ACHN (cell line): Measurements from ENCODE around the gene UTS2R.
"Not testable (repeated sequence)": the region's sequence is repeated elsewhere in the genome, so short reads cannot be mapped to it uniquely, and the experiment has no call there.

ENCODE experiments used
- DNase-seq: peaks from one replicate; pipeline ENCODE4 v3.0.0-alpha.2; 2015
- in situ Hi-C: cut with HindIII; loops from 2 replicates; pipeline ENCODE4 v1.10.0; 2017; ENCODE audit warnings: low sequenced_read_pairs, low pct_ligation_motif_present, low pct_unique_long_range_greater_than_20kb

UTS2R gene

DNA sequence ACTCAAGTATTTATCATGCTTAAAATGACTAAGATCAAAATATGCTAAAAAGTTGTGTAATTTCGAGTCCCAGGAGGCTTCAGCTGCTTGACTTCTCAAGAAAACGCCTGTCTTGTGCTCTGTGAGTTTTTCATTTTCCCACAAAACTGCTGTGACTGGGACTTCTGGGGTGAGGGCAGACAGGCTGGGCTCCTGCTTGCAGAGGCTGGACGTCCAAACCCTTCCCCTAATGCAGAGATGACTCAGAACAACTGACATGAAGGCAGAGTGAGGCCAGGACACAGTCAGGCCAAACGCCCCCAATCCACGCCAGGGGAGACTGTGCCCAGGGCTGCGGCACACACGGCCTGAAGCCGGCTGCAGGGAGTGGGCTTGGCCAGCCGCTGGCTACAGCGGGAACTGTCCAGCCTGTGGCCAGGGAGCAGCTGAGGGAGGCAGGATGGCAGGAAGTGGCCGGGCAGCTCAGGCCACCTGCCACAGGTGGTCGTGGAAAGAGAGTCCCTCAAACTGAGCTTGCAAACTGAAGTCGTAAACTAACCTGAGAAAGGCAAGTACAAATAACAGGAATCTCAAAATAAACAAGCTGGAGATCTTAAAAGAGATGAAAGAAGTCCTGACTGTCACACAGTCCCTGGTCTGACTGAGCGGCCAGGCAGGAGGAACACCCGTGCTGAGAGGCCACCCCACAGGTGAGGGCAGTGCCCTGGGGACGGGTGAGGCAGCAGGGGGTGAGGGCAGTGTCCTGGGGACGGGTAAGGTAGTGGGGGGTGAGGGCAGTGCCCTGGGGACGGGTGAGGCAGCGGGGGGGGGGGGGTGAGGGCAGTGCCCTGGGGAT is 25.3 kb downstream of the UTS2R start:
- in situ Hi-C loops = no loop called here
- no peak for DNase-seq

DNA sequence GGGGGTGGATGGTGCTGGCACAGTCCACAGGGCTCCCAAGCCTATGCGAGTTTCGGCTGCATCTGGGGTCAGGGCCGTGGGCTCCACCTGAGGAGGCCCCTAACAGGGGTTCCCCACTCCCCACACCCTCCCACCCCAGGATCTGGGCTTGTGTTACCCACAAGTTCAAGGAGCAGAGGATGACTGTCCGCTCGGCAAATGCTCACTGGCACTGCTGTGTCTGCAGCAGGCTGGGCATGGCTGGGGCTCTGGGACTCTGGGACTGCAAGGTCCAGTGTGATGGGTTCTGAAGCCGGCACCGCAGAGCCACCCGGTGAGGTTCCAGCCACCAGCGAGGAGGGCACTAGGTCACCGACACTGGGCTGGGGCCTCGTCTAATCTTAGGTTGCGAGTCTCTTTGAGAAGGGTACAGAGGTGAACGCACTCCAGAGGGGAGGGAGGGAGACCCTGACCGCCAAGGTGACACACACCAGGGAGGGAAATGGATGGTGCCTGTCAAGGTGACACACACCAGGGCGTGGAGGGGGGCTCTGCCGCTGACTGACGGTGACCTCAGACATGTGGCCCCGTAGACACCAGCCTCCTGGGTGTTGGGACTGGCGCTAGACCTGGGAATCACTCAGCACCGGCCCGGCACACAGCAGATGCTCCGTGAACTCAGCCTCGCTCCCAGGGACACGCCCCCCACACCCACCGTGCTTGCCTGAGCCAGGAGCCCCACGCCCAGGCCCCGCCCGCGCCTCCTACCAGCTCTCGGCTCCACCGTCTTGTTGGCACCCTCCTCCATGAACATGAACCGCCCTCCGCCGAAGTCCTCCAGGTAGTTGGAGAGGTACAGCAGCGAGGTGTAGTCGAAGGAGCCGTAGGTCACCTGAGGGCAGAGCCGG is 26.1 kb downstream of the UTS2R start:
- DNase-seq = no peak
- in situ Hi-C loops = no loop called here

DNA sequence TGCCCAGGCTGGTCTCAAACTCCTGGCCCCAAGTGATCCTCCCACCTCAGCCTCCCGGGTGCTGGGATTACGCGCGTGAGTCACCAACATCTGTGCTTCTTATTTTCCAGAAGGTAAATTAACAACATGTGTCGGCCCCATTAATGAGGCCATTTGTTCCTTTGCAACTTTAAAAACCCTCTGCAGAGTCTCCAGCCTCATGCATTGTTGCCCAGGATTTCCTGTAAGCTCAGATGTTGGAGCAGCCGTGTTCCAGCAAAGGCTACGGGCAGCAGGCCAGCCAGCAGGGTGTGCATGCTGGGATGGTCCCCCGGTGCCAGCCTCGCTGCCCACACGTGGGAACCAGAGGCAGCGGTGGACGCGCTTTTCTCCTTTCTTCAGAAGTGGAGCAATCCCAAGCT is 27.5 kb downstream of the UTS2R start:
- no peak for DNase-seq
- in situ Hi-C loops = no loop called here

DNA sequence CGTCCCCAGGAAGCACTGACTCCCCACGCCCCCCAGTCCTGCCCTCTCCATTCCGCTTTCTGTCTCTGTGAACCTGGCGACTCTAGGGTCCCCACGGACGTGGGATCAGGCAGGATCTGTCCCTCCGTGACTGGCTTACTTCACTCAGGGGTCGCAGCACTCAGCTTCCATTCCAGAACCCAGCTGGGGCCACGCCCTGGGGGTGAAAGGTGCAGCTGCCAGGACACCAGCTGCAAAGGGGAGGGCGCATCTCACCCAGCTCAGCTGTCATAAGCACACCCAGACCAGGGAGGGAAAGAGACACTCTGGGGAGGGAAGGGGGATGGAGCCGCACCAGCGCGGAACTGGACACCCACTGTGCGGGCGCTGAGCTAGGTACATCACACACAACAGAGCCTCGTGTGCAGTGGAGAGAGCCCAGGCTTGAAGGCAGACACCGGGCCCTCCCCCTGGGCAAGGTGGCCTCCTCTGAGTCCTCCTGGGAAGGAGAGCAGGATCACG is 28.1 kb downstream of the UTS2R start:
- no peak for DNase-seq
- in situ Hi-C loops = no loop called here

DNA sequence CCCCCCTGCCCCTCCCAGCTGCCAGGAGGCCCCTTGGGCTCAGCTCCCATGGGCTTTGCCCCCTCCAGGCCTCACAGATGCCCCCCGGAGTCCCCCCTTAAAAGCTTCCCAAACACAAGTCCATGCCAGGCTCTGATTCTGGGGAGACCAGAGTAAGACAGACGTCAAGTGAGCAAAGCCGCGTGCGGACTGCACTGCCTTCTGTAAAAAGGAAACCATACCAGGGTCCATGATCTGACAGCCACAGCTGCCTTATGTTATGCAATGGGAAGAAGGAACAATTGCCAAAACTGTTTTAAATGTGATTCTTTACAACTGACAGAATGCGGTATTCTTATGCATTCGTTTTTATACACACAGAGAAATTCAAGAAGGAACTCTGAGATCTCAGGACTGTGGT is 28.6 kb downstream of the UTS2R start:
- in situ Hi-C loops = no loop called here
- no peak for DNase-seq

DNA sequence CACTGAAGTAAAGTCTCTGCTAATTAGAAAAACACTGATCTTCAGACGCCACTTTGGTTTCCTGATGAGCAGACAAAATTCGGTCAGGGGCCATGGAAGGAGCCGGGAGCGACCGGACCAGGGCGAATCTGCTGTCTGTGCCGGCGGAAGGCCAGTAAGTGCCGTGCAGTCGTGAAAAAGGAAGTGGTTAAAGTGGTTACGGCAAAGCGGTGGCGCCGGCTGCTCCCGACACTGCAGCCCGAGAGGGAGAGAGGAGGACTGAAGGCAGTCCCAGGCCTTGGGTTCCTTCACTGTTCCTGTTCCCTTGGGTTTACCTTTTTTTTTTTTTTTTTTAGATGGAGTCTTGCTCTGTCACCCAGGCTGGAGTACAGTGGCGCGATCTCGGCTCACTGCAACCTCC is 29.3 kb downstream of the UTS2R start:
- in situ Hi-C loops = no loop called here
- no peak for DNase-seq

DNA sequence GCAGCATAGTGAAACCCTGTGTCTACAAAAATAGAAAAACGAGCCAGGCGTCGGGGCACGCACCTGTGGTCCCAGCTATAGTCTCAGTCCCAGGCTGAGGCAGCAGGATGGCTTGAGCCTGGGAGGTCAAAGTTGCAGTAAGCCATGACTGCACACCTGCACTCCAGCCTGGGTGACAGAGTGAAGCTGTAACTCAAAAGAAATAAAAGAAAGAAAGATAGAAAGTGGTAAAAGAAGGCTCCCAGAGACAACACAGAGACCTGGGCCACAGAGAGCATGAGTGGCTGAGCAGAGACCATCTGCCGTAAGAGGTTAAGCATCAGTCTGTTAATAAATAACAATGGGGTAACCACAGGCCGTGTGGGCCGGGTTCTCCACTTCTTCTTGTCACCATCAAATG is 31.3 kb downstream of the UTS2R start:
- DNase-seq = peak; percentile 84
- in situ Hi-C loops = no loop called here

DNA sequence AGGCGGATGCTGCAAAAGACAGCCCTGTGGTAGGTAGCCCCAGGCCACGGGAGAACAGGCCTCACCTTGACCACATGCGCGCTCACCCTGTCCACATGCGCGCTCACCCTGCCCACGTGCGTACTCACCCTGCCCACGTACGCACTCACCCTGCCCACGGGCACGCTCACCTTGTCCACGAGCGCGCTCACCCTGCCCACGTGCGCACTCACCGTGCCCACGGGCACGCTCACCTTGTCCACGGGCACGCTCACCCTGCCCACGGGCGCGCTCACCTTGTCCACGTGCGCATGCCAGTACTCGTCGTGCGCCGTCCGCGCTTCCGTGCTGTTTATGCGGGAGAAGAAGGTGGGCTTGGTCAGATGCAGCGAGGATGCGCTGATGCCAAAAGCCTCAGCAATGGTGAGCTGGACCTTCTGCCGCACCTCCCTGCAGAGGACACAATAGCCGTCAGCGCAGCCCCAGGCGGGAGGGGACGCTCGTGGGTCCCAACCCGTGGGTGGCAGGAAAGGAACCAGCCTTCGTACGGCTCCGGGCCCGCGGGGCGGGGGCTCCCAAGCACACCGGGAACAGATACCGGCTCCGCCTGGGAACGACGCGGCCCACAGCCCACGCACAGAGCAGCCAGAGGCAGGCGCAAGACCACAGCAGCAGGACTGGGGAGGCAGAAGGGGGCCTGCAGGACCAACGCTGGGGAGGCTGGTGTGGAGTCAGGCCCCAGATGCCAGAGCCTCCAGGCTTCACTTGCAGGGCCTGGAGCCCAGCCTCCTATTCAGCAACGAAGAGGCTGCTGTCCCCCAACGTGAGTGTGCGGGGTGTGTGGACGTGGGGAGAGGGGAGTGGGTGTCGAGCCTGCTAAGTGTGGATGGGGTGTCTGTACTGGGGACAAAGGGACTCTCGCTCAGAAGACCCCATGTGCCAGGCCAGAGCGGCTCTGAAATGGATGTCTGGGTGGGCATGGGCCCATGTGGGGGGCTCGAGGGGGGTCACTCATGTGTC is 32.4 kb downstream of the UTS2R start:
- in situ Hi-C loops = no loop called here
- no peak for DNase-seq

DNA sequence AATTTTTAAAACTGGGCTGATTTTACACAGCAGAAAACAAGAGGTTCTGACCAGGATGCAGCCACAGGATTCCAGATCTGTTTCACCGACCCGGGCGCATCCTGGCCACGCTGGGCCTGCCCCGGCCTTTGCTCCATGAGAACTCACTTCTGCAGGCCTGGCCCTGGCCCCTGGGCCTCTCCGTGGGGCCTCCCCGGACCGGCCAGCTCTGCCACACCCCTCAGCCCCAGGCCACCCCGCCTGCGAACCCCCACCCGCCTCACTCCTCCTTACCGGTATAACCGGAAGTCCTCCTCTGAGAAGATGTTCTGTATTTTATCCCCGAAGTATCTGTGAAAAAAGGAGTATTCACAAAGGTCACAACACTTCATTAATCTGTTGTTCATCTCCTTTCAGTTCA is 33.5 kb downstream of the UTS2R start:
- DNase-seq = no peak
- in situ Hi-C loops = no loop called here

DNA sequence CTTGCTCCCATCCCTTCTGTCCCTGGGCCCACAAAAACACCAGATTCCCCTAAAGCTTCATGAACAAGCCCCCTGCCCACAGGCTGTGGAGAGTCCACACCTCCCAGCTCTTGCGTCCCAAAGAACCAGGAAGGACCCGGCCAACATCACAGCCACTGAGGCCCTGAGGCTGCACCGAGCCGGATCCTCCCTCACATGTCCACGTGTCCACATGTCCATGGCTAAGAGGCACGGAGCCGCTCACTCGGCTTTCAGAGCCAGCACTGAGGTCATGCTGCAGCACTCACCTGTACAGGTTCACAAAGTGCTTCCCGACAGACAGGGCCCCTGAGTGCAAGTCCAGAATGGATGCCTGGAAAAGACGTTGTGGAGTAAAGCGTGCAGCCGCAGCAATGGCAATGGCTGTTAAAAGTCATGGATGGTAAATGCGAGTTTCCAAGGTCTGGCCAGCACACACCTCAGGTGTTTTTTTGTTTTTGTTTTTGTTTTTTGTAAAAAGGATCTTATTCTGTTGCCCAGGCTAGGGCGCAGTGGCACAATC is 34.6 kb downstream of the UTS2R start:
- in situ Hi-C loops = no loop called here
- DNase-seq = no peak

DNA sequence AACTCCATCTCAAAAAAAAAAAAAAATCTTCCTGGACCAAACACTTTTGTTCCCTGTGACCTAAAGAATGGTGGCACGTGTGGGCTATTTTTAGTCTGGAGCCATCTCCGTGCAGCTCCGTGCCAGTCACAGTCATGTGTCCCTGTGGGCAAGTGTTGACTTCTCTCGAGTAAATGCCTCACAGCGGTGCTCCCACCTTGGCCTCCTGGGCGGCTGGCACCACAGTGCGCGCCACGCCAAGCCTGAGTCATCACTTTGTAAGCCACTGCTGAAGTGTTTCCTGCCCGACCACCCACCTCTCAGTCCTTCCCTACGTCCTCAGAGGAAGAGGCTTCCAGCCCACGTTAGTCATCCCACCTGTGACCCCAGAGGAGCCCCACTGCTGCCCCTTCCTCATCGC is 35.7 kb downstream of the UTS2R start:
- DNase-seq = peak; percentile 60
- in situ Hi-C loops = no loop called here

DNA sequence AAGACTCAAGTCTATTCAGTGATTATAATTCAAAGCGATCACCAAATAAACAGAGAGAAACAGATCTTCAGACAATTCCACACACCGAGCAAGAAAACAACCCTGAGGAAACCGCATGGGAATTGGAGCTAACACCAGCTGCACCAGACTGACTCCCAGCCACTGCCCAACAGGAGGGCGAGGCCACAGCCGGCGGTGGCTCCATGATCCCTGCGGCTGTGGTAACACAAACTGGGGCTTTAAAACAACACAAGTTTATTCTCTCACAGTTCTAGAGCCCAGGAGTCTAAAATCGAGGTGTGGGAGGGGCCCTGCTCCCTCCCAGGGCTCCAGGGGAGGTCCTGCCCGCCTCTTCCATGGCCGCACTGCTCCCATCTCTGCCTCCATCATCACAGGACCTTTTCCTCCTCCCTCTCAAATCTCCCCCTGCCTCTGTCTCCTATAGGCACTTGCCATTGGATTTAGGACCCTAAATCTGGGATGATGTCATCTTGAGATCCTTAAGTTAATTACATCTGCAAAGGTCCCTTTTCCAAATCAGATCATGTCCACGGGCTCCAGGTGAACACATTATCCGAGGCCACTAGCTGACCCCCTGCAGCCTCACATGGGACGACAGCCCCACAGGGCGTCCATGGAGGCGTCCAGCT is 36.8 kb downstream of the UTS2R start:
- no peak for DNase-seq
- in situ Hi-C loops = no loop called here

DNA sequence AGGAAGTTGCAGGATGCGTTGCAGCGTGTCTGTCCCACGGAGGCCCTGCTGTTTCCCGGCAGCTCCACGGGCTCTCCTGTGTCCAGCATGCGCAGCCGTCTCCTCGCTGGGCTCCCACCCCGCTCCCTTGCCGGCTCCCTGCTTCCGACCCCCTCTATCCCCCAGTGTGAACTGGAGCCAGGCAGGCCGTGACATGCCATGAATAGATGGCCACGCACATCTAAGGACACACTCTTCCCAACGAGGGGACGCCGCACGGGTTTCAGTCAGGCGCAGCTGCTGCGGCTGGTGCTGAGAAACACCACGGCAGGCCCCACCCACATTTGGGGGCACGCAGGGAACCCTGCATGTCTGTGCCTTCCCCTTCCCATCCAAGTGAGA is 37.4 kb downstream of the UTS2R start:
- no peak for DNase-seq
- in situ Hi-C loops = no loop called here

DNA sequence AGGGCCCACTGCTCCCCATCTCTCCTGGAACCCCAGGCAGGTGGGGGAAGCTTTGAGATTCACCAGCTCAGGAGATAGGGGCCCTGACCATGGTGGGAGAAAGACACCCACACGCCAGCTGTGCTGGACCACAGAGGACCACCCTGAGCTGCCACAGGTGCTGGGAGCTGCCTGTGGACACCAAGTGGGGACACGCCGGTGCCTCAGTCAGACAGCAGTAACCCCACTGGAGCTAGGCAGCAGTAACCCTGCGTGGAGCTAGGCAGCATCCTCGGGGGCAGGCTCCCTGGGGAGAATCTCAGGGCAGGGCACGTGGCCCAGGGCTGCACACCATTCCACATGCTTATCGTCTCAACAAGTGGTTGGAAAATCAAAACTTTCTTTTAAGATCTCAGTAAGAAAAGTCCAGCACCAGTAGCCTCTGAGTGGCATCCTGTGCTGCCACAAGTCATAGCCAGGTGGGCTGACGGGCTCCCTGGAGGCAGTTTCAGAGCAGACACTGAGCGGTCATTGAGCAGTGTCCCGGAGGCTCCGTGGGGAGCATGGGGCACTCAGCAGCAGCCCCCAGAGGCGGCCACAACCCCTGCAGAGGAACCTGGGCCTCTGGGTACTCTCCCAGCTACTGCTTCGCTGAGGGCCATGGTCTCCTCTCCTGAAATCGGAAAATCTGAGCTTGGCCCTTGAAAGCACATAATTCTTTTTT is 38.6 kb downstream of the UTS2R start:
- no peak for DNase-seq
- in situ Hi-C loops = no loop called here

DNA sequence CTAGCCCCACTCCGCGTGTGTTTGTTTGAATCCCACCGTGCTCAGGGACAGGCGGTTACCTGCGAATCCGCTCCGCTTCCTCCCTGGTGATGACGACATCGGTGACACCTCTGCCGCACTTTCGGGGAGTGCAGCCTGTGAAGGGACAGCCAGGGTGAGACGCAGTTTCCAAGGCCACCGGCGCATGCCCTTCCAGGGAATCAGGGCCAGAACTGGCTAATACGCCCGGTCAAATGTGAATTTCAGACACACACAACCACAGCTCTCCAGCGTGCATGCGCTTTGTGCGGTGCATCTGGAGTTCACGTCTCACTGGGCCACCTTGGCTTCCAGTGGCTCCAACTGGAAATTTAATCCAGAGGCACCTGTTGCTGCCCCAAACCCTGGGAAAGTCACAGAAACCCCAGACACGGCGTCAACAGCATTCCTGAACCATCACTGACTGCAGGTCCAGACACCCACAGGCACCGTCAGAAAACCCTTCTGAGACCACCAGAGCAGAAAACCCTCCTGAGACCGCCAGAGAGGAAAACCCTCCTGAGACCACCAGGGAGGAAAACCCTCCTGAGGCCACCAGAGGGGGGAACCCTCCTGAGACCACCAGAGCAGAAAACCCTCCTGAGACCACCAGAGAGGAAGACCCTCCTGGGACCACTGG is 40.0 kb downstream of the UTS2R start:
- no peak for DNase-seq
- in situ Hi-C loops = no loop called here

DNA sequence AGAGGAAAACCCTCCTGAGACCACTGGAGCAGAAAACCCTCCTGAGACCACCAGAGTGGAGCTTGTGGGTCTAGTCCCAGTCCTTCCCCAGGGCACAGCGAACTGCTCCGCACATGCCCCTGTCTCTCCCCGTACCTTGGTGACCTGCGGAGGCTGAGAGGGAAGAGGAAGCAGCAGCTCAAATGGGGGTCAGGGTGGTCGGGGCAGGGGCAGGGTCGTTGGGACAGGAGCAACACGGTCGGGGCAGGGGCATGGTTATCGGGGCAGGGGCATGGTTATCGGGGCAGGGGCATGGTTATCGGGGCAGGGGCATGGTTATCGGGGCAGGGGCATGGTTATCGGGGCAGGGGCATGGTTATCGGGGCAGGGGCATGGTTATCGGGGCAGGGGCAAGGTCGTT is 40.5 kb downstream of the UTS2R start:
- DNase-seq, in situ Hi-C loops: not testable (repeated sequence)
